HG03469 (cell line): ENCODE results near the gene WDR48.
A peak's percentile ranks its signal among the peaks of the same experiment; 100 is the strongest.
"Not testable (repeated sequence)": the region's sequence is repeated elsewhere in the genome, so short reads cannot be mapped to it uniquely, and the experiment has no call there.

Source experiments
- ATAC-seq: cut with Tn5 transposase; IDR thresholded peaks from one replicate; pipeline ENCODE4 v1.9.1; 2021; ENCODE audit warnings: mild to moderate bottlenecking, moderate library complexity, moderate number of reproducible peaks; ENCODE audit not compliant: unreplicated experiment

The WDR48 gene

GRCh38 chr3:39051649-39052561 is at the start of gene WDR48, which contains the start of gene SCN11A:
Gene WDR48 (plus strand): TSS chr3:39052016. CDS start chr3:39052026, 10 bp downstream.
Gene SCN11A (minus strand): TSS chr3:39051944. CDS start chr3:38950362, 101,582 bp downstream.
- ATAC-seq, result peak; percentile 97

DNA sequence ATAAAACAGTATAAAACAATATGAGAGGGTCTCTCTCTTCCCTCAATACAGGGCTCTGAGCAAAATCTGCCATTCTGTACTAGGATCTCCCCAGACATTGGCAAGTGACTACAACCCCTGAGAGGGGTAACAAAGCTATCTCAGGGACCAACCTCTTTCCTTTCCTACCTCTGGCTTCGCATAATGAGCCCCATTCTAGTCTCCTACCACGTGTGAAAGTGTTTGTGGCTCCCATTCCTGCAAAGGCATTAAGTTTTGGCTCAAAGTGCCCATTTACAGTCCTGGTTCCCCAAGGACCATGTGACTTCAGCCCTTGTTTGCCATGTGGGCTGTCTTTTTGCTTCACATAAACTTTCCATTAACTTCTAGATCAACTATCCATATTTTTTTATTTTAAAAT is 46.5 kb upstream of the WDR48 start:
- ATAC-seq, result no peak

DNA sequence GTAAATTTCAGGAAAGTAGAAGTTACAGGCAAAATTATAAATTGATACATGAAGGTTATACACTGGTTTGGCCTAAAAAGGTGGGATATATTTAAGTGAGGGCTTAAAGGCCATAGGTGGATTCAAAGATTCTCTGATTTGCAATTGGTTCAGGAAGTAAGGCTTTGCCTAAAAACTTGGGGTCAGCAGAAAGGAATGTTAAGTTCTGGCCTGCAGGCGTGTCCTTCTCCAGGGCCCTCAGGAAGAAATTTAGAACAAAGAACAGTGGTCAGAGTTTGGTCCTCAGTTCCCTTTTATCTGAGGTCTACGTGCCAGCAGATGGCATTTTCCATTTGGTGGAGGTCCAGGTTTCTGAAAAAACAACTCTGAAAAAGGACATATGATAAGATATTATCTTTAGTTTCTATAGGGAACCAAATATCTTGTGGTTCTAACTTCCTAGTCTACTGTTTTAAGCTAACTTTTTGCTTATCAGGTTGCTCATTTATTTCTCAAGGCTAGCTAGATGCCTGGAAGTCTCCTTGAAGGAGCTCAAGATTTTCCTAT is 40.6 kb upstream of the WDR48 start:
- ATAC-seq, result no peak

GRCh38 chr3:39013289-39013688 is 38.5 kb upstream of the WDR48 start:
- ATAC-seq, result no peak

- no peak for ATAC-seq
Observed at GRCh38 chr3:39013921-39014509, 37.8 kb upstream of the WDR48 start.

- no peak for ATAC-seq
Observed at GRCh38 chr3:39015418-39015817, 36.4 kb upstream of the WDR48 start.

GRCh38 chr3:39019299-39019698 is 32.5 kb upstream of the WDR48 start:
- ATAC-seq, result no peak

- ATAC-seq, result peak; percentile 60
Observed at GRCh38 chr3:39021029-39021428, 30.8 kb upstream of the WDR48 start.

- no peak for ATAC-seq
Observed at GRCh38 chr3:39021465-39022285, 30.1 kb upstream of the WDR48 start.

- ATAC-seq, result no peak
Observed at GRCh38 chr3:39022286-39022630, 29.6 kb upstream of the WDR48 start.

- ATAC-seq, result no peak
Observed at GRCh38 chr3:39024497-39024896, 27.3 kb upstream of the WDR48 start.

GRCh38 chr3:39025222-39025970 is 26.4 kb upstream of the WDR48 start:
- no peak for ATAC-seq

- ATAC-seq, result no peak
Observed at GRCh38 chr3:39028546-39028945, 23.3 kb upstream of the WDR48 start.

DNA sequence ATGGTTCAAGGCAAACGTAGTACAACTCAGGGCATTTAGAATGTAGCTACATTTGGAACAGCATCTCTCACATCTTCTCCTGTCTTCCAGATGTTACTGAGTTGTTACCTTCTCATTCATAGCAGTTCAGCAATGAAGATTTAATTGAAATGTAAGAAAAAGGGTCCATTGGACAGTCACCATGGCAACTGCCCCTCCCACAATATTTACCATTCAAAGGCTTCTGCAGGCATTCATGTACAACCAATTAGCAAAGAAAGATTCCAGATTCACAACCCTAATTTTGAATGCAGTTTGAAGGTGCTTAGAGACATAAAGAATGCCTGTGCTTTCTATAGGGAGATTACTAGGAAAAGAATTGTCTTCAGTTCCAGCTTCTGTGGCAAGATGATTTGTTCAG is 22.3 kb upstream of the WDR48 start:
- no peak for ATAC-seq

- ATAC-seq, result no peak
Observed at GRCh38 chr3:39038165-39038564, 13.7 kb upstream of the WDR48 start.

GRCh38 chr3:39050029-39050428 is 1.8 kb upstream of the WDR48 start:
- no peak for ATAC-seq

- no peak for ATAC-seq
Observed at GRCh38 chr3:39052583-39052982, 767 bp downstream of the WDR48 start.

GRCh38 chr3:39053696-39054095 is 1.9 kb downstream of the WDR48 start:
- ATAC-seq, result no peak

- no peak for ATAC-seq
Observed at GRCh38 chr3:39056151-39056550, 4.3 kb downstream of the WDR48 start.

GRCh38 chr3:39061228-39061627 is 9.4 kb downstream of the WDR48 start:
- ATAC-seq, result not testable (repeated sequence)
